SU-DHL-6 (cell line): ENCODE results near the gene HNRNPUL1.

Experiments
- H2AFZ ChIP-seq: fragments of 200-600 bp; sonication (generic); 2 replicates; pipeline ENCODE4 v1.6.1; 2014; ENCODE audit warnings: low read depth, mild to moderate bottlenecking, moderate library complexity, mixed read lengths, antibody characterized with exemption, low read length; ENCODE audit not compliant: severe bottlenecking
- H3F3A ChIP-seq: fragments of 200-600 bp; shearing (Covaris generic); 2 replicates; pipeline ENCODE4 v1.6.0; 2016; ENCODE audit warnings: antibody characterized with exemption, mild to moderate bottlenecking; ENCODE audit not compliant: insufficient read depth
- H3K27ac ChIP-seq: fragments of 200-600 bp; sonication (generic); 2 replicates; pipeline ENCODE4 v1.5.1; 2016; ENCODE audit warnings: low read depth, mild to moderate bottlenecking, low read length, moderate library complexity, mixed read lengths
- H3K27me3 ChIP-seq: fragments of 200-600 bp; sonication (generic), shearing (Covaris generic); 2 replicates; pipeline ENCODE4 v1.6.0; 2014; ENCODE audit warnings: mild to moderate bottlenecking, low read length
- H3K36me3 ChIP-seq: fragments of 200-600 bp; sonication (generic); 2 replicates; pipeline ENCODE4 v1.6.1; 2014; ENCODE audit warnings: mild to moderate bottlenecking, low read length, mixed read lengths
- H3K4me2 ChIP-seq: fragments of 300-600, 200-600 bp; shearing (Covaris generic), sonication (generic); 2 replicates; pipeline ENCODE4 v1.6.0; 2014; ENCODE audit warnings: low read length, low read depth, mild to moderate bottlenecking; ENCODE audit not compliant: poor library complexity, severe bottlenecking
- H3K4me3 ChIP-seq: fragments of 200-600 bp; sonication (generic); 2 replicates; pipeline ENCODE4 v1.5.1; 2014; ENCODE audit warnings: antibody characterized with exemption, low read length, mild to moderate bottlenecking, mixed read lengths; ENCODE audit not compliant: insufficient read depth, poor library complexity, severe bottlenecking
- H3K79me2 ChIP-seq: fragments of 200-600 bp; sonication (generic); 2 replicates; pipeline ENCODE4 v1.6.1; 2014; ENCODE audit warnings: mild to moderate bottlenecking, low read length, moderate library complexity; ENCODE audit not compliant: insufficient read depth
- H3K9ac ChIP-seq: fragments of 200-600 bp; sonication (generic); 2 replicates; pipeline ENCODE4 v1.7.0; 2014; ENCODE audit warnings: mild to moderate bottlenecking, low read length
- H3K9me2 ChIP-seq: fragments of 200-600 bp; sonication (generic); replicated peaks from 2 replicates; pipeline ENCODE4 v1.6.1; 2014; ENCODE audit warnings: low read length; ENCODE audit not compliant: insufficient read depth
- H3K9me3 ChIP-seq: fragments of 200-600 bp; sonication (generic); 2 replicates; pipeline ENCODE4 v1.6.1; 2014; ENCODE audit warnings: low read length, mixed read lengths; ENCODE audit not compliant: insufficient read depth
- H4K20me1 ChIP-seq: fragments of 200-600 bp; sonication (generic); 2 replicates; pipeline ENCODE4 v1.6.1; 2014; ENCODE audit warnings: low read depth, mild to moderate bottlenecking, antibody characterized with exemption, low read length, moderate library complexity, mixed read lengths
- CTCF ChIP-seq: fragments of 200-600 bp; sonication (generic); IDR thresholded peaks from one replicate; pipeline ENCODE4 v1.5.1; 2017; ENCODE audit warnings: antibody characterized with exemption, mild to moderate bottlenecking, low read length, moderate library complexity; ENCODE audit not compliant: insufficient read depth, poor library complexity, severe bottlenecking
- EZH2phosphoT487 ChIP-seq: fragments of 200-600 bp; sonication (generic), shearing (Covaris generic); conservative IDR thresholded peaks from 2 replicates; pipeline ENCODE4 v1.6.1; 2018; ENCODE audit warnings: mild to moderate bottlenecking, antibody characterized with exemption, low read length, moderate library complexity, mixed read lengths

HNRNPUL1 gene

GRCh38 chr19:41308450-41309179, 44.4 kb downstream of the HNRNPUL1 start:
- no peaks in the 10 kb centered on the region for H3K9me3 ChIP-seq
- H3K79me2 ChIP-seq: peaks cover 14% of the 10 kb centered on the region
- H3F3A ChIP-seq: peaks cover 35% of the 10 kb centered on the region
- H3K27me3 ChIP-seq: no peaks in the 10 kb centered on the region
- no peaks in the 10 kb centered on the region for H4K20me1 ChIP-seq
- no peak overlapping the region for H2AFZ ChIP-seq
- no peaks in the 10 kb centered on the region for H3K9me2 ChIP-seq
- H3K27ac ChIP-seq: peak overlapping the region; percentile 75
- peak overlapping the region; percentile 89 for H3K4me2 ChIP-seq
- peak overlapping the region; percentile 90 for H3K4me3 ChIP-seq
- peak overlapping the region; percentile 79 for H3K9ac ChIP-seq
- no peak for TF ChIP-seq EZH2phosphoT487
- TF ChIP-seq CTCF: peak; percentile 97
- peaks cover 16% of the 10 kb centered on the region for H3K36me3 ChIP-seq

GRCh38 chr19:41309180-41310032, 45.2 kb downstream of the HNRNPUL1 start:
- Histone ChIP-seq H3K36me3 (peaks cover 14% of the 10 kb centered on the region), H4K20me1 (no peaks in the 10 kb centered on the region), H3K79me2 (peaks cover 14% of the 10 kb centered on the region), H3K4me3 (peak overlapping the region; percentile 90), H3K27ac (peak overlapping the region; percentile 75), H3K9me2 (no peaks in the 10 kb centered on the region), H3F3A (peaks cover 35% of the 10 kb centered on the region), H3K4me2 (peak overlapping the region; percentile 89), H2AFZ (peak overlapping the region; percentile 42), H3K27me3 (no peaks in the 10 kb centered on the region), H3K9ac (peak overlapping the region; percentile 79), H3K9me3 (no peaks in the 10 kb centered on the region)
- TF ChIP-seq EZH2phosphoT487 (no peak), CTCF (no peak)

GRCh38 chr19:41310033-41310831, 46.1 kb downstream of the HNRNPUL1 start, which contains the start of gene CCDC97:
Gene CCDC97 (plus strand): TSS chr19:41310172. CDS start chr19:41310311, 139 bp downstream.
- Histone ChIP-seq H3K36me3 (peaks cover 6% of the 10 kb centered on the region), H3K27me3 (no peaks in the 10 kb centered on the region), H3F3A (peaks cover 31% of the 10 kb centered on the region), H3K9me3 (no peaks in the 10 kb centered on the region), H3K9ac (peak within 1 kb of the TSS; percentile 79), H3K27ac (peak within 1 kb of the TSS; percentile 75), H3K4me2 (peak within 1 kb of the TSS; percentile 89), H4K20me1 (no peaks in the 10 kb centered on the region), H3K79me2 (peaks cover 14% of the 10 kb centered on the region), H3K4me3 (peak within 1 kb of the TSS; percentile 90), H3K9me2 (no peaks in the 10 kb centered on the region), H2AFZ (peak within 1 kb of the TSS; percentile 42)
- TF ChIP-seq CTCF (no peak), EZH2phosphoT487 (no peak)
